Measurements from ENCODE around the gene LMAN2L. TPM values are rescaled to one million over a fixed set of nuclear protein-coding genes. Genes with fewer than 3 reads are reported as not detected.

Gene LMAN2L
- total and polyA plus RNA-seq, 2 donors (not counting 1 experiment from before 2014, with no cell fraction given), result 5.7 to 10.7 TPM

- H3K4me3 Mint-ChIP-seq, result no peak overlapping the region
- H3K9me3 Mint-ChIP-seq (ENCODE audit: insufficient read depth), result no peaks in the 10 kb centered on the region
- Histone ChIP-seq H4K20me1 (ENCODE audit: control insufficient read depth, insufficient read depth, low read length, poor library complexity, severe bottlenecking) (peaks cover 16% of the 10 kb centered on the region), H3K27me3 (replicated peaks in 1 of 4; ENCODE audit: control extremely low read depth in 1 of 4, control insufficient read depth in 3 of 4, insufficient read depth in 4 of 4, low read length in 3 of 4) (peaks cover 0 to 5% (median 0%) of the 10 kb centered on the region in 4 experiments), H3K9ac (ENCODE audit: low read length) (no peak overlapping the region), H3K79me2 (ENCODE audit: control insufficient read depth, insufficient read depth, low read length) (peaks cover 43% of the 10 kb centered on the region), H2AFZ (ENCODE audit: insufficient read depth, low read depth, low read length, poor library complexity, severe bottlenecking) (no peak overlapping the region), H3K4me3 (ENCODE audit: control extremely low read depth in 1 of 5, extremely low read depth in 1 of 5, insufficient read depth in 1 of 5, low read depth in 2 of 5, low read length in 4 of 5) (no peak overlapping the region), H3K4me2 (replicated peaks; ENCODE audit: low read depth, low read length, poor library complexity, severe bottlenecking) (no peak overlapping the region), H3K4me1 (ENCODE audit: control insufficient read depth in 2 of 2, insufficient read depth in 2 of 2, low read length in 2 of 2) (peaks cover 26 to 29% of the 10 kb centered on the region in 2 donors), H3K27ac (ENCODE audit: low read length in 2 of 2) (no peak overlapping the region), H3K36me3 (replicated peaks in 1 of 2; ENCODE audit: control extremely low read depth in 1 of 2, control insufficient read depth in 1 of 2, extremely low read depth in 1 of 2, insufficient read depth in 2 of 2, low read length in 1 of 2) (no peaks in the 10 kb centered on the region), H3K9me3 (ENCODE audit: control extremely low read depth in 1 of 3, control insufficient read depth in 2 of 3, insufficient read depth in 1 of 3, low read length in 2 of 3) (peaks cover 0 to 4% (median 0%) of the 10 kb centered on the region in 3 donors)
- TF ChIP-seq CTCF (IDR thresholded peaks at IDR 0.05) (no peak), EZH2 (IDR thresholded peaks at IDR 0.05; ENCODE audit: borderline replicate concordance, insufficient read depth, low read depth, low read length, poor library complexity, severe bottlenecking) (no peak)
- no peak for ATAC-seq (ENCODE audit: low read depth)
- ChIA-PET POLR2A (interaction anchor here (1.0 kb wide), 1 partner anchor 19 kb away, joined by 3 read pairs; no protein-coding TSS in a partner anchor), CTCF (interaction anchor here (0.8 to 1.3 kb wide), 2 partner anchors 12 to 59 kb away, joined by 3 to 5 read pairs; partner anchors contain the start of gene CNNM3)
- peaks cover 31% of the 10 kb centered on the region for H3K4me1 Mint-ChIP-seq
- no peaks in the 10 kb centered on the region for H3K27me3 Mint-ChIP-seq
- DNase-seq, result no peak
- 98% methylated on average over 6 of the region's 6 CpGs for WGBS (ENCODE audit: insufficient coverage)
- intact Hi-C loops (cut with micrococcal nuclease), result no loop called here
- H3K27ac Mint-ChIP-seq, result peak overlapping the region; percentile 37
Measured at GRCh38 chr2:96757477-96757860, 17.6 kb upstream of the LMAN2L start.

DNA sequence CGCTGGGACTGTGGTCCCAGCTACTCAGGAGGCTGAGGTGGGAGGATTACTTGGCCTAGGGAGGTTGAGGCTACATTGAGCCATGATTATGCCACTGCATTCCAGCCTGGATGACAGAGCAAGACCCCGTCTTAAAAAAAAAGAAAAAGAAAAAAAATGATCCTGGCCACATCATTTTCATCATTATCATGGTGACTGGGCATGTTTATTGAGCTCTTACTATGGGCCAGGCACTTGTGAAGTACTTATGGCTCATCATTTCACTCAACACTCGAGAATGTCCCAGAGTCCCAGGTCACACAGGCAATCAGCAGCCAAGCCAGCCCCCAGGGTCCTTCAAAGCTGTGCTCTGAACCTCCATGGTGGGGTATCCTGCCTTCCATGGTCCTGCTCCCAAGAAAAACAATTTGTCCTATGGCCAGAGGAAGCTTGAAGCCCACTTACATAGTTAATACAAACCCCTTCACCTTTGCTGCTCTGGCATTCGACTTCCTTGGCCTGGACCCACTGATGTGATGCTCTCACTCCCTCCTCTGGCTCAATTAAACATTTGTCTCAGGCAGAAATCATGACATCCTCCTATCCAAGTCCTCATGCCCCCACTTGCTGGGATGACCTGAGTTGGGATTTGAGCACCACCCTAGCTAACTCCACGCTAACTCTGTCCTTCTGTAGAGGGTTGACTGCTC is 17.1 kb upstream of the LMAN2L start:
- 93% methylated on average over 4 of the region's 5 CpGs for WGBS (ENCODE audit: insufficient coverage)
- no peak overlapping the region for H3K27ac ChIP-seq (ENCODE audit: low read length in 2 of 2)
- H3K4me2 ChIP-seq (replicated peaks; ENCODE audit: low read depth, low read length, poor library complexity, severe bottlenecking), result no peak overlapping the region

More for the DNA sequence above, 17.1 kb upstream of the LMAN2L start:
- H3K79me2 ChIP-seq (ENCODE audit: control insufficient read depth, insufficient read depth, low read length), result peaks cover 38% of the 10 kb centered on the region
- no peak overlapping the region for H3K9ac ChIP-seq (ENCODE audit: low read length)
- H3K36me3 ChIP-seq (replicated peaks in 1 of 2; ENCODE audit: control extremely low read depth in 1 of 2, control insufficient read depth in 1 of 2, extremely low read depth in 1 of 2, insufficient read depth in 2 of 2, low read length in 1 of 2), result no peaks in the 10 kb centered on the region
- H3K27ac Mint-ChIP-seq, result no peak overlapping the region
- CTCF ChIA-PET, result interaction anchor here (0.7 to 1.6 kb wide), 6 partner anchors 11 to 203 kb away, joined by 3 to 6 read pairs (median 4); partner anchors contain the start of gene CNNM3
- H3K27me3 ChIP-seq (replicated peaks in 1 of 4; ENCODE audit: control extremely low read depth in 1 of 4, control insufficient read depth in 3 of 4, insufficient read depth in 4 of 4, low read length in 3 of 4), result peaks cover 0 to 5% (median 0%) of the 10 kb centered on the region in 4 experiments
- peaks cover 20 to 24% of the 10 kb centered on the region in 2 donors for H3K4me1 ChIP-seq (ENCODE audit: control insufficient read depth in 2 of 2, insufficient read depth in 2 of 2, low read length in 2 of 2)
- ATAC-seq (ENCODE audit: low read depth) (no peak), DNase-seq (no peak)
- H3K9me3 ChIP-seq (ENCODE audit: control extremely low read depth in 1 of 3, control insufficient read depth in 2 of 3, insufficient read depth in 1 of 3, low read length in 2 of 3), result peaks cover 0 to 4% (median 0%) of the 10 kb centered on the region in 3 donors
- H3K4me1 Mint-ChIP-seq, result peaks cover 26% of the 10 kb centered on the region
- TF ChIP-seq EZH2 (IDR thresholded peaks at IDR 0.05; ENCODE audit: borderline replicate concordance, insufficient read depth, low read depth, low read length, poor library complexity, severe bottlenecking) (no peak), CTCF (IDR thresholded peaks at IDR 0.05) (no peak)
- no peak overlapping the region for H2AFZ ChIP-seq (ENCODE audit: insufficient read depth, low read depth, low read length, poor library complexity, severe bottlenecking)
- POLR2A ChIA-PET, result no interaction called here
- no peak overlapping the region for H3K4me3 Mint-ChIP-seq
- H3K4me3 ChIP-seq (ENCODE audit: control extremely low read depth in 1 of 5, extremely low read depth in 1 of 5, insufficient read depth in 1 of 5, low read depth in 2 of 5, low read length in 4 of 5), result no peak overlapping the region
- intact Hi-C loops (cut with micrococcal nuclease), result no loop called here
- peaks cover 10% of the 10 kb centered on the region for H4K20me1 ChIP-seq (ENCODE audit: control insufficient read depth, insufficient read depth, low read length, poor library complexity, severe bottlenecking)
- no peaks in the 10 kb centered on the region for H3K27me3 Mint-ChIP-seq
- no peaks in the 10 kb centered on the region for H3K9me3 Mint-ChIP-seq (ENCODE audit: insufficient read depth)

Measured in B cell (primary cell).